Measurements from ENCODE around the gene DSE. TPM values are rescaled to one million over a fixed set of nuclear protein-coding genes. Genes with fewer than 3 reads are reported as not detected.

Gene DSE
- total RNA-seq, 1 experiment from 2014 or later, result 86.5 TPM

Other genes with a start within 250 kb of the DSE start
- not detected in 2 replicates for gene COL10A1, start 244.8 kb upstream of the DSE start, total RNA-seq (2022)
- gene TSPYL4, start 116.9 kb upstream of the DSE start, total RNA-seq (2022), result 9.1 and 9.8 TPM in 2 replicates
- 67.4 and 85.0 TPM in 2 replicates for gene TSPYL1, start 91.0 kb upstream of the DSE start, total RNA-seq (2022)
- not detected in 2 replicates for gene CALHM6, start 90.4 kb downstream of the DSE start, total RNA-seq (2022)
- not detected in 2 replicates for gene CALHM5, start 140.7 kb downstream of the DSE start, total RNA-seq (2022)
- not detected in 2 replicates for gene TRAPPC3L, start 174.7 kb downstream of the DSE start, total RNA-seq (2022)
- not detected in 2 replicates for gene CALHM4, start 182.8 kb downstream of the DSE start, total RNA-seq (2022)
- 41.6 and 57.2 TPM in 2 replicates for gene RWDD1, start 200.6 kb downstream of the DSE start, total RNA-seq (2022)
- not detected in 2 replicates for gene RSPH4A, start 245.5 kb downstream of the DSE start, total RNA-seq (2022)

All from MCF 10A (cell line).